ENCODE measurements around the gene CD151.
A peak's percentile ranks its signal among the peaks of the same experiment; 100 is the strongest.

The CD151 gene

GRCh38 chr11:829847-830294 lies 2.9 kb upstream of the CD151 start:
- no peak for DNase-seq

GRCh38 chr11:830295-831117 lies 2.2 kb upstream of the CD151 start:
- no peak for DNase-seq

- no peak for DNase-seq
Measured at GRCh38 chr11:831118-831864, 1.5 kb upstream of the CD151 start.

GRCh38 chr11:831961-832528 lies 707 bp upstream of the CD151 start:
- DNase-seq: no peak

- peak in 1 of 2 donors; percentile 62 for DNase-seq
Measured at GRCh38 chr11:833114-833791, 501 bp downstream of the CD151 start.

- no peak for DNase-seq
Measured at GRCh38 chr11:833849-834311, 1.1 kb downstream of the CD151 start.

GRCh38 chr11:834371-835316 lies 1.9 kb downstream of the CD151 start:
- peak; percentile 11 to 35 for DNase-seq

GRCh38 chr11:836274-836673 lies 3.5 kb downstream of the CD151 start:
- DNase-seq: no peak

GRCh38 chr11:836700-837099 lies 3.9 kb downstream of the CD151 start:
- no peak for DNase-seq

GRCh38 chr11:837189-837989 lies 4.6 kb downstream of the CD151 start:
- DNase-seq: no peak

GRCh38 chr11:837990-838307 lies 5.2 kb downstream of the CD151 start:
- DNase-seq: no peak

GRCh38 chr11:838441-839279 lies 5.9 kb downstream of the CD151 start:
- DNase-seq: no peak

- DNase-seq: no peak
Measured at GRCh38 chr11:839280-839623, 6.5 kb downstream of the CD151 start.

GRCh38 chr11:839875-840617 lies 7.3 kb downstream of the CD151 start:
- no peak for DNase-seq

- DNase-seq: no peak
Measured at GRCh38 chr11:841981-842369, 9.2 kb downstream of the CD151 start.

GRCh38 chr11:842370-843002 lies 9.7 kb downstream of the CD151 start, which contains the start of the genes POLR2L and TSPAN4:
Gene POLR2L, minus strand, starts transcription at chr11:842529. Its CDS starts 21 bp downstream, at chr11:842508.
Gene TSPAN4, plus strand, starts transcription at chr11:842852. Its CDS starts 7,453 bp downstream, at chr11:850305.
- peak; percentile 56 to 98 for DNase-seq

- no peak for DNase-seq
Measured at GRCh38 chr11:843086-843734, 10.5 kb downstream of the CD151 start.
